ENCODE measurements around the gene MYH14.

The MYH14 gene

GRCh38 chr19:50257141-50257540, 53.7 kb downstream of the MYH14 start:
- no peak for DNase-seq

DNA sequence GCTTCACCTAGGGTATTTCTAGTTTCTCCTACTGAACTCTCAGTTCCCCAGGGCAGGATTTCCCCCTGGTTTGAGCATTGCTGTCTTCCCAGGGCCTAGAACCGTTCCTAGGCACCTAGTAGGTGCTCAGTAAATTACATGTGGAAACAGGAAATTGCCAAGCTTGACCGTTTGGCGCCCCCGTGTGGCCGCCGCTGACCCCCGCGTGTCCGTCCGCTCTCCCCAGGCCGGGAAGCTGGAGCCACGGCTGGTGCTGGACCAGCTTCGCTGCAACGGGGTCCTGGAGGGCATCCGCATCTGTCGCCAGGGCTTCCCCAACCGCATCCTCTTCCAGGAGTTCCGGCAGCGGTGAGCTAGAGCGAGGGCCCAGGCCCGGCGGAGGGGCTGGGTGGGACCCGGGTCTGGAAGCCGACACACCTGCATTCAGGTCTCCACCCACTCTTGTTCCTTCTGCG, 55.5 kb downstream of the MYH14 start:
- no peak for DNase-seq

GRCh38 chr19:50261446-50261970, 58.1 kb downstream of the MYH14 start:
- DNase-seq = no peak

DNA sequence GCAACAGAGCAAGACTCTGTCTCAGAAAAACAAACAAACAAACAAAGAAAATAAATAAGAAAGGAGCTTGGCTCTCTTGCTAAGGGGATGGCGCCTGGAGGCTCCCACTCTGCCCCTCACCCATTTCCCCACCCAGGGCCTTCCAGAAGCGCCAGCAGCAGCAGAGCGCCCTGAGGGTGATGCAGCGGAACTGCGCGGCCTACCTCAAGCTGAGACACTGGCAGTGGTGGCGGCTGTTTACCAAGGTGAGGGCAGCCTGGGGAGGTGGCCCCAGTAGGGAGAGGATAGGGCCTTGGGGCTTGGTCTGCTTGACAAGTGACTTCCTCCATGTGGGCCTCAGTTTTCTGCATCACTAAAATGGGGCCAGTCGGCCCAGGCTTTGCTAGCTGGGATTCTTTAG, 59.8 kb downstream of the MYH14 start:
- DNase-seq = no peak

DNA sequence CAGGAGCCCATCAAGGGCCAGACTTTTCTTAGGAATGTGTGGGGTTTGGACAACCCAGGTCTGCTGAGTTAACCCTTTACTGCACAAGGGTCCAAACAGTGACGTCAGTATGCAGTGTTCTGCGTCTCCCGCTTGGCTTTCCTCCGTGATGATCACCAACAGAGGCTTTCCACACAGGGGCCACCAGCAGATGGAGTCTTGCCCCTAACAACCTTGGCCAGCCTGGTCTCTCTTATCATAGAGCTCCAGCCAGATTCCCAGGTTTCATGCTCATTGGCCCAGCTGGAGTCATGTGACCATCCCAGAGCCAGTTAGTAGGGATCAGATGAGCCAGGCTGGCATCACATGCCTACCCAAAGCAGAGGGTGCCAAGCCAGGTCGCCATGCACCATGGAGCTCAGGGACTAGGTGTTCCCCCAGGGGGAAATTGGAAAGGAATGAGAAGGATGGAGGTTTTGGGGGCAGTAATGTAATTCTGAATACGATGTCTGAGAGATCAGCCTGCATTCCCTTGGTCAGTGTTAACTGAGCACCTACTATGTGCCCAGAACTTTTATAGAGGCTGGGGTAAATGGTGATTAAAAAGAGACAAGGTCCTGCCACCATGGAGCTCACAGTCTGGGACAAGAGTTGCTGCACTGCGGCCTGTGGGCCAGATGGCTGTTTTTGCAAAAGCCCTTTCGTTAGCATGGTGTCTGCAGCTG, 61.2 kb downstream of the MYH14 start:
- no peak for DNase-seq

- no peak for DNase-seq
Measured at GRCh38 chr19:50266041-50266440, 62.6 kb downstream of the MYH14 start.

DNA sequence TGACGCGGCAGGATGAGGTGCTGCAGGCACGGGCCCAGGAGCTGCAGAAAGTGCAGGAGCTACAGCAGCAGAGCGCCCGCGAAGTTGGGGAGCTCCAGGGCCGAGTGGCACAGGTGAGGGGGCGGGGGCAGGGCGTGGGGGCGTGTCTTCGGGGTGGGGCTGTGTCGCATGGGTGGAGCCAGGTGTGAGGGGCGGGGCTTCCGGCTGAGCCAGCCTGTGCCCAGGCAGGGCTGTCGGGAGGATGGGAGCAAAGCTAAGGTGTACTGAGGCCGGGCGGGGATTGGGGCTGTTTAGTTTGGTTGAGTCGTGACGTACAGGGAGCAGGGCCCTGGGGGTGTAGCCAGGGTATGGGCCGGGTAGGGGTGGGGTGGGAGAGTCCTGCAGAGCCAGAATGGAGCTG, 63.5 kb downstream of the MYH14 start:
- peak in 1 of 58 donors; percentile 24 for DNase-seq

DNA sequence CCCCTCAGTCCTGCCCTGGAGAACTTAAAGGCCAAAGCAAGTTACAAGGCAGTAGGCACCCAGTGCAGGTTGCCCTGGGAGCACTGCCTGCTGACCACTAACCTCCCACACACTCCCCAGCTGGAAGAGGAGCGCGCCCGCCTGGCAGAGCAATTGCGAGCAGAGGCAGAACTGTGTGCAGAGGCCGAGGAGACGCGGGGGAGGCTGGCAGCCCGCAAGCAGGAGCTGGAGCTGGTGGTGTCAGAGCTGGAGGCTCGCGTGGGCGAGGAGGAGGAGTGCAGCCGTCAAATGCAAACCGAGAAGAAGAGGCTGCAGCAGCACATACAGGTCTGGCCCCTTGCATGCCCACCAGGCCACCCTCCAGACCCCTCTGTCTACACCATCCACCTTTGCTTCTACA, 64.6 kb downstream of the MYH14 start:
- DNase-seq = peak in 6 of 58 donors; percentile 2 to 26 (median 7)

- no peak for DNase-seq
Measured at GRCh38 chr19:50268501-50268900, 65.1 kb downstream of the MYH14 start.

- no peak for DNase-seq
Measured at GRCh38 chr19:50269653-50270052, 66.2 kb downstream of the MYH14 start.

- DNase-seq = no peak
Measured at GRCh38 chr19:50272263-50272897, 69.0 kb downstream of the MYH14 start.

GRCh38 chr19:50273821-50274220, 70.4 kb downstream of the MYH14 start:
- DNase-seq = no peak

- no peak for DNase-seq
Measured at GRCh38 chr19:50275577-50276368, 72.4 kb downstream of the MYH14 start.

GRCh38 chr19:50276370-50277063, 73.1 kb downstream of the MYH14 start:
- no peak for DNase-seq

DNA sequence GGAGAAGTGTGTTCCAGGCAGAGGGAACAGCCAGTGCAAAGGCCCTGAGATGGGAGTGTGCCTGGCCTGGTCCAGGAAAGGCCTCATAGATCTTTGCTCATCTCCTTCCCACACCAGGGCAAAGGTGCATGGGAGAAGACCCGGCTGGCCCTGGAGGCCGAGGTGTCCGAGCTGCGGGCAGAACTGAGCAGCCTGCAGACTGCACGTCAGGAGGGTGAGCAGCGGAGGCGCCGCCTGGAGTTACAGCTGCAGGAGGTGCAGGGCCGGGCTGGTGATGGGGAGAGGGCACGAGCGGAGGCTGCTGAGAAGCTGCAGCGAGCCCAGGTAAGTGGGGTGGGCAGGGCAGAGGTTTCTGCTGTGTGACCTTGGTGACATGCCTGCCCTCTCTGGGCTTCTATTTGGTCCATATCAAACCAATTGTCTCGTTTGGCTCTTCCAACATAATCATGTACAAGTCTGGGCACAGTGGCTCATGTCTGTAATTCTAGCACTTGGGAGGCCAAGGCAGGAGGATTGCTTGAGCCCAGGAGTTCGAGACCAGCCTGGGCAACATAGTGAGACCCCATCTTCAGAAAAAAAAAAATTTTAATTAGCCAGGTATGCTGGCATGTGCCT, 74.7 kb downstream of the MYH14 start:
- DNase-seq = no peak

- DNase-seq = no peak
Measured at GRCh38 chr19:50280074-50280473, 76.7 kb downstream of the MYH14 start.

GRCh38 chr19:50280983-50281382, 77.6 kb downstream of the MYH14 start:
- DNase-seq = no peak

DNA sequence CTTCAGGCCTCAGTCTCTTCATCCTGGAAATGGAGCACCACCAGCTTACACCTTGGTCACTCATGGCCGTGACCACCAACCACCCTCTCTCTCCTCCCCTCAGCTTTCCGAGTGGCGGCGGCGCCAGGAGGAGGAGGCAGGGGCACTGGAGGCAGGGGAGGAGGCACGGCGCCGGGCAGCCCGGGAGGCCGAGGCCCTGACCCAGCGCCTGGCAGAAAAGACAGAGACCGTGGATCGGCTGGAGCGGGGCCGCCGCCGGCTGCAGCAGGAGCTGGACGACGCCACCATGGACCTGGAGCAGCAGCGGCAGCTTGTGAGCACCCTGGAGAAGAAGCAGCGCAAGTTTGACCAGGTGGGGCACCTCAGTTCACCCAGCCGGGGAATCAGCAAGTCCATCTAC, 78.1 kb downstream of the MYH14 start:
- DNase-seq = no peak

DNA sequence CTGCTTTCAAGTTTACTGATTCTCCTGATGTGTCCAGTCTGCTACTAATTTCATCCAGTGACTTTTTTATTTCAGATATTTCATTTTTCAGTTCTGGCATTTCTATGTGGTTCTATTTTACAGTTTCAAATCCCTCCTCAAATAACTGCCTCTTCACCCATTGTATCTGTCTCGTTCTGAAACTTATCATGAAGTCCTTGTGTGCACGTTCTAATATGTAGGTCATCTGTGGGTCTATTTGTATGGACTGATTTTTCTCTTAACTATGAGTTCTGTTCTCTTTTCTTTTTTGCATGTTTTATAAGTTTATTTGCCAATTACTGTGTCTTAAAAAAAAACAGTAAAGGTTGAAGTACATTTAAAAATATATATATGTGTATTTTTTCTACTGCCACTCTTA, 82.4 kb downstream of the MYH14 start:
- no peak for DNase-seq

GRCh38 chr19:50286443-50286842, 83.0 kb downstream of the MYH14 start:
- no peak for DNase-seq

- DNase-seq = no peak
Measured at GRCh38 chr19:50287331-50287730, 83.9 kb downstream of the MYH14 start.
